ENCODE measurements around the gene DCUN1D3.

GRCh38 chr16:20928774-20929411, 28.7 kb upstream of the DCUN1D3 start:
- TF ChIP-seq, protein P1, sequence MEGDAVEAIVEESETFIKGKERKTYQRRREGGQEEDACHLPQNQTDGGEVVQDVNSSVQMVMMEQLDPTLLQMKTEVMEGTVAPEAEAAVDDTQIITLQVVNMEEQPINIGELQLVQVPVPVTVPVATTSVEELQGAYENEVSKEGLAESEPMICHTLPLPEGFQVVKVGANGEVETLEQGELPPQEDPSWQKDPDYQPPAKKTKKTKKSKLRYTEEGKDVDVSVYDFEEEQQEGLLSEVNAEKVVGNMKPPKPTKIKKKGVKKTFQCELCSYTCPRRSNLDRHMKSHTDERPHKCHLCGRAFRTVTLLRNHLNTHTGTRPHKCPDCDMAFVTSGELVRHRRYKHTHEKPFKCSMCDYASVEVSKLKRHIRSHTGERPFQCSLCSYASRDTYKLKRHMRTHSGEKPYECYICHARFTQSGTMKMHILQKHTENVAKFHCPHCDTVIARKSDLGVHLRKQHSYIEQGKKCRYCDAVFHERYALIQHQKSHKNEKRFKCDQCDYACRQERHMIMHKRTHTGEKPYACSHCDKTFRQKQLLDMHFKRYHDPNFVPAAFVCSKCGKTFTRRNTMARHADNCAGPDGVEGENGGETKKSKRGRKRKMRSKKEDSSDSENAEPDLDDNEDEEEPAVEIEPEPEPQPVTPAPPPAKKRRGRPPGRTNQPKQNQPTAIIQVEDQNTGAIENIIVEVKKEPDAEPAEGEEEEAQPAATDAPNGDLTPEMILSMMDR (conservative IDR thresholded peaks at IDR 0.05; ENCODE audit: low read depth, low read length) = no peak
- TF ChIP-seq EZH2phosphoT487 (IDR thresholded peaks at IDR 0.05; ENCODE audit: borderline replicate concordance, low read length) = no peak

Data from PC-3 (cell line).